ENCODE results near the gene FCER1G. TPM values are rescaled to one million over a fixed set of nuclear protein-coding genes. Genes with fewer than 3 reads are reported as not detected.

FCER1G gene
- polyA plus RNA-seq, 4 donors, result 11.6 to 79.8 (median 41.8) TPM

GRCh38 chr1:161265305-161265704, 50.2 kb downstream of the FCER1G start:
- Histone ChIP-seq H3K4me1 (ENCODE audit: control insufficient read depth in 3 of 3, insufficient read depth in 2 of 3, low read depth in 1 of 3, low read length in 2 of 3) (peaks cover 0 to 15% (median 0%) of the 10 kb centered on the region in 3 donors), H3K36me3 (ENCODE audit: control insufficient read depth in 3 of 3, insufficient read depth in 2 of 3, low read depth in 1 of 3, low read length in 3 of 3) (no peaks in the 10 kb centered on the region), H3K27ac (ENCODE audit: low read depth in 1 of 3, low read length in 2 of 3) (no peak overlapping the region), H3K27me3 (ENCODE audit: control insufficient read depth in 3 of 3, insufficient read depth in 3 of 3, low read length in 3 of 3) (no peaks in the 10 kb centered on the region), H3K4me3 (ENCODE audit: low read depth in 1 of 3, low read length in 3 of 3) (no peak overlapping the region), H3K9me3 (ENCODE audit: control insufficient read depth in 2 of 2, insufficient read depth in 1 of 2, low read depth in 1 of 2, low read length in 1 of 2) (no peaks in the 10 kb centered on the region)
- FAIRE-seq (no peak), DNase-seq (no peak)
- 83 to 87% (median 86%) methylated on average over 5 of the region's 5 CpGs for WGBS, 3 donors

GRCh38 chr1:161266202-161266601, 51.1 kb downstream of the FCER1G start:
- DNase-seq (no peak), FAIRE-seq (no peak)
- Histone ChIP-seq H3K27me3 (ENCODE audit: control insufficient read depth in 3 of 3, insufficient read depth in 3 of 3, low read length in 3 of 3) (no peaks in the 10 kb centered on the region), H3K4me3 (ENCODE audit: low read depth in 1 of 3, low read length in 3 of 3) (no peak overlapping the region), H3K4me1 (ENCODE audit: control insufficient read depth in 3 of 3, insufficient read depth in 2 of 3, low read depth in 1 of 3, low read length in 2 of 3) (peaks cover 0 to 8% (median 0%) of the 10 kb centered on the region in 3 donors), H3K9me3 (ENCODE audit: control insufficient read depth in 2 of 2, insufficient read depth in 1 of 2, low read depth in 1 of 2, low read length in 1 of 2) (no peaks in the 10 kb centered on the region), H3K27ac (ENCODE audit: low read depth in 1 of 3, low read length in 2 of 3) (no peak overlapping the region), H3K36me3 (ENCODE audit: control insufficient read depth in 3 of 3, insufficient read depth in 2 of 3, low read depth in 1 of 3, low read length in 3 of 3) (no peaks in the 10 kb centered on the region)
- WGBS, 3 donors, result 57 to 79% (median 62%) methylated on average over 3 of the region's 3 CpGs

- Histone ChIP-seq H3K36me3 (ENCODE audit: control insufficient read depth in 3 of 3, insufficient read depth in 2 of 3, low read depth in 1 of 3, low read length in 3 of 3) (no peaks in the 10 kb centered on the region), H3K4me1 (ENCODE audit: control insufficient read depth in 3 of 3, insufficient read depth in 2 of 3, low read depth in 1 of 3, low read length in 2 of 3) (peaks cover 0 to 1% (median 0%) of the 10 kb centered on the region in 3 donors), H3K9me3 (ENCODE audit: control insufficient read depth in 2 of 2, insufficient read depth in 1 of 2, low read depth in 1 of 2, low read length in 1 of 2) (no peaks in the 10 kb centered on the region), H3K27ac (ENCODE audit: low read depth in 1 of 3, low read length in 2 of 3) (no peak overlapping the region), H3K27me3 (ENCODE audit: control insufficient read depth in 3 of 3, insufficient read depth in 3 of 3, low read length in 3 of 3) (no peaks in the 10 kb centered on the region), H3K4me3 (ENCODE audit: low read depth in 1 of 3, low read length in 3 of 3) (no peak overlapping the region)
- FAIRE-seq (no peak), DNase-seq (no peak)
- 61 to 82% (median 80%) methylated on average over 2 of the region's 2 CpGs for WGBS, 3 donors
These were observed 51.7 kb downstream of the FCER1G start for GRCh38 chr1:161266836-161267235.

GRCh38 chr1:161267321-161267720, 52.2 kb downstream of the FCER1G start:
- no peaks in the 10 kb centered on the region for H3K9me3 ChIP-seq (ENCODE audit: control insufficient read depth in 2 of 2, insufficient read depth in 1 of 2, low read depth in 1 of 2, low read length in 1 of 2)
- FAIRE-seq (no peak), DNase-seq (no peak)
- no peak overlapping the region for H3K27ac ChIP-seq (ENCODE audit: low read depth in 1 of 3, low read length in 2 of 3)
- H3K4me3 ChIP-seq (ENCODE audit: low read depth in 1 of 3, low read length in 3 of 3), result no peak overlapping the region
- no peaks in the 10 kb centered on the region for H3K4me1 ChIP-seq (ENCODE audit: control insufficient read depth in 3 of 3, insufficient read depth in 2 of 3, low read depth in 1 of 3, low read length in 2 of 3)
- no peaks in the 10 kb centered on the region for H3K27me3 ChIP-seq (ENCODE audit: control insufficient read depth in 3 of 3, insufficient read depth in 3 of 3, low read length in 3 of 3)
- no peaks in the 10 kb centered on the region for H3K36me3 ChIP-seq (ENCODE audit: control insufficient read depth in 3 of 3, insufficient read depth in 2 of 3, low read depth in 1 of 3, low read length in 3 of 3)
- 63 to 78% (median 77%) methylated on average over 3 of the region's 3 CpGs for WGBS, 3 donors

Other genes with a start within 250 kb of the FCER1G start
- gene F11R, start 194.1 kb upstream of the FCER1G start, polyA plus RNA-seq, result 100 to 1,000 TPM in 1 of 4 donors, 10 to 100 TPM in 3; 30.2 to 188 (median 55.7) TPM
- 100 to 1,000 TPM in 2 of 4 donors, 10 to 100 TPM in 2; 65.8 to 185 (median 97.8) TPM for gene TSTD1, start 176.3 kb upstream of the FCER1G start, polyA plus RNA-seq
- 100 to 1,000 TPM in 2 of 4 donors, 10 to 100 TPM in 2; 48.2 to 123 (median 84.8) TPM for gene USF1, start 169.3 kb upstream of the FCER1G start, polyA plus RNA-seq
- gene ARHGAP30, start 145.4 kb upstream of the FCER1G start, polyA plus RNA-seq, result 1 to 10 TPM; 2.2 to 5.8 (median 5.2) TPM
- 1 to 10 TPM in 1 of 4 donors, under 1 TPM in 2, not detected in 1; 0.22 to 1.0 (median 0.93) TPM for gene NECTIN4, start 125.7 kb upstream of the FCER1G start, polyA plus RNA-seq
- 1 to 10 TPM; 1.8 to 5.8 (median 3.0) TPM for gene KLHDC9, start 116.9 kb upstream of the FCER1G start, polyA plus RNA-seq
- 100 to 1,000 TPM in 2 of 4 donors, 10 to 100 TPM in 2; 62.8 to 130 (median 106) TPM for gene PFDN2, start 97.3 kb upstream of the FCER1G start, polyA plus RNA-seq
- 100 to 1,000 TPM in 1 of 4 donors, 10 to 100 TPM in 3; 51.3 to 131 (median 83.2) TPM for gene NIT1, start 97.2 kb upstream of the FCER1G start, polyA plus RNA-seq
- gene DEDD, start 82.6 kb upstream of the FCER1G start, polyA plus RNA-seq, result 10 to 100 TPM; 22.7 to 31.8 (median 24.6) TPM
- 100 to 1,000 TPM; 137 to 193 (median 167) TPM for gene UFC1, start 61.3 kb upstream of the FCER1G start, polyA plus RNA-seq
- gene USP21, start 55.8 kb upstream of the FCER1G start, polyA plus RNA-seq, result 10 to 100 TPM; 15.4 to 30.8 (median 17.9) TPM
- gene PPOX, start 48.9 kb upstream of the FCER1G start, polyA plus RNA-seq, result 10 to 100 TPM; 12.6 to 51.9 (median 18.9) TPM
- gene B4GALT3, start 37.8 kb upstream of the FCER1G start, polyA plus RNA-seq, result 10 to 100 TPM; 16.5 to 38.0 (median 29.7) TPM
- gene ADAMTS4, start 16.2 kb upstream of the FCER1G start, polyA plus RNA-seq, result 1 to 10 TPM in 2 of 4 donors, under 1 TPM in 2; under 0.01 to 7.9 (median 0.78) TPM
- 100 to 1,000 TPM; 113 to 170 (median 121) TPM for gene NDUFS2, start 12.9 kb upstream of the FCER1G start, polyA plus RNA-seq
- gene APOA2, start 8.3 kb downstream of the FCER1G start, polyA plus RNA-seq, result 10 to 100 TPM in 1 of 4 donors, 1 to 10 TPM in 1, under 1 TPM in 1, not detected in 1; 0.42 to 77.6 (median 3.2) TPM
- gene TOMM40L, start 10.8 kb downstream of the FCER1G start, polyA plus RNA-seq, result 10 to 100 TPM; 12.4 to 32.9 (median 22.1) TPM
- gene NR1I3, start 22.9 kb downstream of the FCER1G start, polyA plus RNA-seq, result 10 to 100 TPM in 1 of 4 donors, 1 to 10 TPM in 2, under 1 TPM in 1; 0.28 to 13.3 (median 6.4) TPM
- 1 to 10 TPM in 2 of 4 donors, not detected in 2; 2.0 to 2.9 TPM for gene PCP4L1, start 43.5 kb downstream of the FCER1G start, polyA plus RNA-seq
- 1 to 10 TPM in 2 of 4 donors, under 1 TPM in 2; 0.27 to 4.0 (median 2.1) TPM for gene MPZ, start 94.7 kb downstream of the FCER1G start, polyA plus RNA-seq
- 100 to 1,000 TPM; 175 to 262 (median 211) TPM for gene SDHC, start 99.1 kb downstream of the FCER1G start, polyA plus RNA-seq
- under 1 TPM in 1 of 4 donors, not detected in 3; 0.21 TPM for gene CFAP126, start 152.6 kb downstream of the FCER1G start, polyA plus RNA-seq

Measured in small intestine (tissue), 7 donors.